NCI-H524 treated with DMSO at 0.1 percent for 48 hours (cell line): ENCODE results near the gene ASB6.
"Not testable (repeated sequence)": the region's sequence is repeated elsewhere in the genome, so short reads cannot be mapped to it uniquely, and the experiment has no call there.

Experiments used
- DNase-seq: peaks from one replicate; lab custom pipeline; 2025; lab: John Stamatoyannopoulos, UW

ASB6 gene

GRCh38 chr9:129640871-129641749 is 841 bp downstream of the ASB6 start:
- DNase-seq: no peak

- peak; percentile 24 for DNase-seq
These were observed 1.7 kb downstream of the ASB6 start for GRCh38 chr9:129640086-129640870.

GRCh38 chr9:129639756-129640085 is 2.2 kb downstream of the ASB6 start:
- no peak for DNase-seq

DNA sequence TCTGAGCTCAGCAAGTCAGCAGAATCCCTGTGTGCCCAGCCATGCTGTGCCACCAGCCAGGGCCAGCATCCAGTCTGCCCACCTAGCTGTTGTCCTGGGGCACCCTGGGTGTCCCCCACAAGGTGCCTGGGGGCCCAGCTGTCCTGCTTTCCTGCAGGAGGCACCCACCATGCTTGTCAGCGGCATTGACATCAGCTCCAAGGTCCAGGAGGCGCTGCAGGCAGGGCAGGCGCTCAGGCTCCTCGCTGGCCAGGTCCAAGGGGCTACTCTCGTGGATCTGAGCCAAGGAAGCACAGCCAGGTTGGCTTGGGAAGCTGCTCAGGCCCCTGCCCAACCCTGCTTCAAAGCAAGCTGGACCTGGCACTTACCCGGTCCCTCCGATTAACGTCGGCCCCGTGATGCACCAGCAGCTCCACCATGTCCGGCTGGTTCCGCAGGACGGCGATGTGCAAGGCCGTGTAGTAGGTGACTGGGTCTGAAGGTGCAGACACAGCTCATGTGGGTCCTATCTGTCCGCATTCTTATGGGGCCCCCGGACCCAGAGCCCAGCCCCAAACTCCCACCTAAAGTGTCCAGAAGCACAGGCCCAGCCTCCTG is 2.8 kb downstream of the ASB6 start:
- no peak for DNase-seq

GRCh38 chr9:129637673-129638439 is 4.1 kb downstream of the ASB6 start:
- DNase-seq: no peak

GRCh38 chr9:129637102-129637501 is 4.8 kb downstream of the ASB6 start:
- DNase-seq: no peak

DNA sequence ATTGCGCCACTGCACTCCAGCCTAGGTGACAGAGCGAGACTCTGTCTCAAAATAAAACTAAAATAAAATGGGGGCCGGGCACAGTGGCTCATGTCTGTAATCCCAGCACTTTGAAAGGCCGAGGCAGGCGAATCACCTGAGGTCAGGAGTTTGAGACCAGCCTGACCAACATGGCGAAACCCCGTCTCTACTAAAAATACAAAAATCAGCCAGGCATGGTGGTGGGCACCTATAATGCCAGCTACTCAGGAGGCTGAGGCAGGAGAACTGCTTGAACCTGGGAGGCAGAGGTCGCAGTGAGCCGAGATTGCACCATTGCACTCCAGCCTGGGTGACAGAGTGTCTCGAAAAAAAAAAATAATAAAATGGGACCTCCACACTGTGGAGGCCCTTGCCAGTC is 5.6 kb downstream of the ASB6 start:
- DNase-seq: not testable (repeated sequence)

GRCh38 chr9:129635099-129636065 is 6.6 kb downstream of the ASB6 start:
- no peak for DNase-seq

DNA sequence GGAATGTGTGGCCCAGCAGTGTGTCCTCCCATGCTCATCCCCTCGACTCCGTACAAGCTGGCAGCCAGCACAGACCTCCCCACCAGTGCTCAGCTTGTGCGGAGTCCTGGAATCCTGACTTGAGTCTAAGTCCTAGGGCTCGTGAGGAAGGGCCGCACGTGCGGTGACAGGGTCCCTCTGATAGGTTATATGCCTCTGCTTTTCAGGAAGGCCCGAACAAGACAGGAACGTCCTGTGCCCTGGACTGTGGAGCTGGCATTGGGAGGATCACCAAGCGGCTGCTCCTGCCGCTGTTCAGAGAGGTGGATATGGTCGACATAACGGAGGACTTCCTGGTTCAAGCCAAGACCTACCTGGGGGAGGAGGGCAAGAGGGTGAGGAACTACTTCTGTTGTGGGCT is 8.1 kb downstream of the ASB6 start:
- no peak for DNase-seq

- DNase-seq: no peak
These were observed 8.7 kb downstream of the ASB6 start for GRCh38 chr9:129633207-129633606.

DNA sequence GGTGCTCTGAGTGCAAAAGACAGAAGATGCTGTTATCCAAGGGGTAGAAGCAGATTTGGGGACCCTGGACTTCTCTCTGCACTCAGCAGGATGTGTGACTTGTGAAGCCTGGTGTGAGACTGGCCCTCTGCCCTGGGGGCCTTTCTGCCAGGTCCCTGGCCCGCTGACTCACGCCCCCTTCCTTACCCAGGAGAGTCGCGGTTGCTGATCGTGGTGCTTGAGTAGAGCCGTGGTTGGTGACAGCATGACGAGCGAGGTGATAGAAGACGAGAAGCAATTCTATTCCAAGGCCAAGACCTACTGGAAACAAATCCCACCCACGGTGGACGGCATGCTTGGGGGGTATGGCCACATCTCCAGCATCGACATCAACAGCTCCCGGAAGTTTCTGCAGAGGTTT is 9.5 kb downstream of the ASB6 start:
- DNase-seq: no peak

- no peak for DNase-seq
These were observed 10.2 kb downstream of the ASB6 start for GRCh38 chr9:129631674-129632129.

GRCh38 chr9:129630967-129631673 is 10.8 kb downstream of the ASB6 start:
- DNase-seq: no peak

DNA sequence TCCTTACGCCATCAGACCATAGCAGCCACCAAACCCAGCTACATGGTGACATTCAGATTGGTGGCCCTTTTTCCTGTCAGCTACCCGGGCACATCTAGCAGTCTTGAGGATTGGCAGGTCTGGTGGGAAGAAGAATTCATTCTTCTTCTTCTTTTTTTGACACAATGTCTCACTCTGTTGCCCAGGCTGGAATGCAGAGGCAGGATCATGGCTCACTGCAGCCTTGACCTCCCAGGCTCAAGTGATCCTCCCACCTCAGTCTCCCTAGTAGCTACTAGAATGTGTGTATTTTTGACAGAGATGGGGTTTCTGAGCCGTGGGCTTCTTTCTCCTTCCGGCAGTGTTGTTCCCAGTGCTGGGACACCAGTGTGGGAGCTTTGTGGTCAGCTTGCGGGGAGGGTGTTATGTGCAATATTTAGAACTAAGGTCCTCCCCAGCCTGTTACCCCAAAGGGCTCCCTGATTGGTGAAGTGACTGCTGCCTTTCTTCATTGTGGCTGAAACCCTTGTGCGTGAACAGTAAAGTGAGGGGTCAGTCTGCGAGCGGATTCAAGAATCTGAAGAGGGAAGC is 12.6 kb downstream of the ASB6 start:
- DNase-seq: no peak

DNA sequence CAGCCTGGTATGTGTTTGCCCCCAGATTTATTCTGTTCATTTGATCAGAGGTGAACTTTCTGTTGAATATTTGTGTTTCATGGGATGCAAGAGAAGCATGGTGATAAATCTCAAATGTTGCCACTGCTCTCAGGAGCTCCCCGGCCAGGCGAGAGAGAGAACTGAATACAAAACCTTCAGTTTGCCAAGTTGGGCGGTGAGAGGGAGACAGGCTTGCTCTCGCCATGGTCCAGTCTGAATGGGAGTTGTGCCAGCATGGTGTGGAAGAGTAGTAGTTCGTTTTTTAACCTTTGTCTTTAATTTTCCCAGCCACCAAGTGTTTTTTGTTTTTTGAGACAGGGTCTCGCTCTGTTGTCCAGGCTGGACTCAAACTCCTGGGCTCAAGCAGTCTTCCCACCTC is 13.2 kb downstream of the ASB6 start:
- no peak for DNase-seq

DNA sequence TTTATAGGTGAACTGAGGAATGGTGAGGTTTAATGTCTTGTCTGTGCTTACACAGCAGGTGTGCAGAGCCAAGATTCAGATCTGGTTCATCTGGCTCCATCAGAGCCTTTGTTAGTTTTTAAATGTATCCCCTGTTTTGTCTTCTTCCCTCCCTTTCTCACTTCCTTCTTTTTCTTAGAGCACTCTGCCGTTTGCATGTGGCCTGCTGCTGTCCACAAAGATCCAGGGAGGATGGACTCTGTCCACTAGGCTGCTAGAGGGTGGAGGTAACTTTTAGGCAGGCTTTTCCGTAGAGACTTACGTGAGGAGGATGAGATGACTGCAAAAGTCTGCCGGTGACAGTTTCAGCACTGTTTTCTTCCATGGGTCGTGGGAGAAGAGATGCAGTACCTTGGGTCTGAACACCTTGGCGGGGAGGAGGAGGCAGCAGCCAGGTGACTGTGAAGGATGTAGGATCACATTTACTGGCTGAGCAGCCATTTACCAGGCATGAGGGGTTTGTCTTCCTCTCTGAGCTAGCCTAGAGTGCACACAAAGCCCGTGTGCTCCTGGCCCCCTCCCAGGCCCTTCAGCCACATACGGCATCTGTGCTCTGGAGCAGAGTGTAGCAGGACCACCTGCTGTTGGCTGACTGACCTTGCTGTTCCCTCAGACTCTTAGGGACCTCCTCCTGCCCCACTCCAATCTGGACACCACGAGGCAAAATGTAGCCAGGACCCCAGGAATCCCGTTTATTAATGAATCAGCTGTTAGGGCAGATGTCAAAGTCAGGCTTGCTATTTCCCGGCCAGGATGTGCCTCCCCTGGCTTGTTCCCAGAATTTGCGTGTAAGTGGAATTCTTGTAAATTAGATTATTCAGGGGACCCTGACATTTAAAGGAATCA is 14.2 kb downstream of the ASB6 start:
- peak; percentile 81 for DNase-seq

GRCh38 chr9:129626625-129627284 is 15.2 kb downstream of the ASB6 start:
- DNase-seq: no peak

DNA sequence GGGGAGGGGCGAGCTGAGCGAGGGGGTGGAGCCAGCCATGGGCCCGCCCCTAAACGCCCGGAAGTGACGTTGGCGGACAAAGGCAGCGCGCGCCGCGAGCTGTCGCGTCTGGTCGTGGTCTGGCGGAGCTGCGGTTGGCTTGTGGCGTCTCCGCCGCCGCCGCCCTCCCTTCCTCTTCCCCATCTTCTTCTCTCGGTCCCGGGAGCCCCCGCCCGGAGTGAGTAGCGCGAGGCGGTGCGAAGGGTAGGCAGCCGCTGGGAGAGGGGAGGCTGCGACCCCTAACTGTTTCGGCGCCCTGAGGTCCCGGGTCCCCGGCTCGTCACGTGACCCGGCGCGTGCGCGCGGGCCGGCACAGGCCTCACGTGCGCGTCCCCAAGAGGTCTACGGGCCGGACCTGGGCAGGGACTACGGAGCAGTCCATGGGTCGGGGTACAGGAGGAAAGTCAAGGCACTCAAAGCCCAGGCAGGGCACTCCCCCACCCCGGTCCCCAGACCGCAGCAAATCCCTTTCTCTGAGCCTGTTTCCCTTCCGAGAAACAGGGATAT is 15.8 kb downstream of the ASB6 start, which contains the start of gene NTMT1:
Gene NTMT1 (plus strand): TSS at position 85 of the 546 bp plus-strand sequence. CDS start 6,541 bp downstream, outside the sequence.
- no peak for DNase-seq
